Measurements from ENCODE around the gene SLC25A18. TPM values are rescaled to one million over a fixed set of nuclear protein-coding genes. Genes with fewer than 3 reads are reported as not detected.

SLC25A18 gene
- total RNA-seq, 1 donor from 2014 or later, result not detected

GRCh38 chr22:17603668-17604067, 40.4 kb downstream of the SLC25A18 start:
- intact Hi-C loops (cut with micrococcal nuclease), result no loop called here

GRCh38 chr22:17606496-17606895, 43.2 kb downstream of the SLC25A18 start:
- intact Hi-C loops (cut with micrococcal nuclease), result no loop called here

DNA sequence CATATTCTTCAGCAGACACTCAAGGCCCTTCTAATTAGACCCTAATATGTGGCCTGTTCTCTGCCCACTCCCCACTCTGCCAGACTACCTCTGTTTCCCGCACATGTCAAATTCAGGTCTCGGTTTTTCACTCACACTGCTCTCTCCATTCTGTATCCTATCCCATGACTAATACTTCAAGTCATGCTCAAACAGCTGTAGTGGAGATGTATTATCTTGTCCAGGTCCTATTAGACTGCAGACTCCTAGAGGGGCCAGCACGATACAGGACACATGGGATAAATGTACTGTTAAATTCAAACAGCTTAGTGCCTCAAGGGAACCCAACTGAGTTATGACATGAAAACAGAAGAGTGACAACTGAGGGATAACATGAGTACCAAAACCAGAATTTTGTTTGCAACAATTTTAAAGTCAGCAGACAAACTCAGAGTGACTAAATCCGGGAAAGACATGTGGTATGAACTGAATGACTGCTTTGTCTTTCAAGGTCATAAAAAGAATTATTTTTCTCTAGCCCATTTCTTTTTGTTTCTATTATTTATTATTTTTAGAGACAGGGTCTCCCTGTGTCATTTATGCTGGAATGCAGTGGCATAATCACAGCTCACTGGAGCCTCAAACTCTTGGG, 44.7 kb downstream of the SLC25A18 start:
- intact Hi-C loops (cut with micrococcal nuclease), result no loop called here

GRCh38 chr22:17612057-17612456, 48.8 kb downstream of the SLC25A18 start:
- intact Hi-C loops (cut with micrococcal nuclease), result no loop called here

- intact Hi-C loops (cut with micrococcal nuclease), result no loop called here
These were observed 50.0 kb downstream of the SLC25A18 start for GRCh38 chr22:17613280-17613679.

DNA sequence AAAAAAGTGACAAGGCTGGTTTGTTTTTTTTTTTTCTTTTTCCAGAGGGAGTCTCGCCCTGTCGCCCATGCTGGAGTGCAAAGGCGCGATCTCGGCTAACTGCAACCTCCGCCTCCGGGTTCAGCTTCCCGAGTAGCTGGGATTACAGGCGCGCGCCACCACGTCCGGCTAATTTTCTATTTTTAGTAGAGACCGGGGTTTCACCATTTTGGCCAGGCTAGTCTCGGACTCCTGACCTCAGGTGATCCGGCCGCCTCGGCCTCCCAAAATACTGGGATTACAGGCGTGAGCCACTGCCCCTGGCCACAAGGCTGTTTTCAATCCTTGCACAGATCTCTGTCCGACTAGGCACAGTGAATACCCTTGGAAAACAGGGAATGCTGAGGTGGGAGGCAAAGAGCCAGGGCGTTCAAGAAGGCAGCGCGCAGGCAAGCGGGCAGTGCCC, 64.7 kb downstream of the SLC25A18 start:
- intact Hi-C loops (cut with micrococcal nuclease), result loop anchor here (1.0 kb wide), 3 partner anchors 10 to 469 kb away; partner anchors contain the start of genes BCL2L13, HDHD5 and PEX26

GRCh38 chr22:17628406-17629172, 65.3 kb downstream of the SLC25A18 start, which contains the start of gene ATP6V1E1:
TSS of gene ATP6V1E1 (minus strand) at chr22:17628749. CDS start at chr22:17628635, 114 bp downstream.
- intact Hi-C loops (cut with micrococcal nuclease), result loop anchor here (1.0 kb wide), 3 partner anchors 10 to 469 kb away; partner anchors contain the start of genes BCL2L13, HDHD5 and PEX26

- intact Hi-C loops (cut with micrococcal nuclease), result no loop called here
These were observed 65.8 kb downstream of the SLC25A18 start for GRCh38 chr22:17629173-17629489.

- intact Hi-C loops (cut with micrococcal nuclease), result no loop called here
These were observed 66.3 kb downstream of the SLC25A18 start for GRCh38 chr22:17629641-17630040.

- intact Hi-C loops (cut with micrococcal nuclease), result no loop called here
These were observed 67.8 kb downstream of the SLC25A18 start for GRCh38 chr22:17631076-17631565.

GRCh38 chr22:17633217-17633997, 70.1 kb downstream of the SLC25A18 start:
- intact Hi-C loops (cut with micrococcal nuclease), result no loop called here

- intact Hi-C loops (cut with micrococcal nuclease), result no loop called here
These were observed 70.7 kb downstream of the SLC25A18 start for GRCh38 chr22:17633998-17634323.

GRCh38 chr22:17634696-17635095, 71.4 kb downstream of the SLC25A18 start:
- intact Hi-C loops (cut with micrococcal nuclease), result loop anchor here (5.0 kb wide), 2 partner anchors 417 to 518 kb away; partner anchors contain the start of genes ADA2 and USP18

GRCh38 chr22:17636850-17637249, 73.6 kb downstream of the SLC25A18 start:
- intact Hi-C loops (cut with micrococcal nuclease), result loop anchor here (5.0 kb wide), 2 partner anchors 420 to 515 kb away; partner anchors contain the start of genes ADA2 and USP18

GRCh38 chr22:17637490-17638181, 74.3 kb downstream of the SLC25A18 start:
- intact Hi-C loops (cut with micrococcal nuclease), result loop anchor here (1.0 to 5.0 kb wide), 11 partner anchors 9 to 551 kb away; partner anchors contain the start of genes ADA2, ATP6V1E1, HDHD5 and PEX26

DNA sequence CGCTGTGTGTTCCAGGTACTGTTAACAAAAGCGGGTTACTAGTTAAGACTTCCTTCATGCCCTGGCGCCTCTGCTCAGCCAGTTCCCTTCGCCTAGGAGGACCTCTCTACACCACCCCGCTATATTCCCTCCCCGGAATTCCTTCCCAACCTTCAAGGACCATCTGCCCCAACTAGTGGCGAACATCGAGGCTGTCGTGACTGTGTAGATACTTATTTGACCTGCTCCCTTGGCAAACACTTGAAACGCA, 74.8 kb downstream of the SLC25A18 start:
- intact Hi-C loops (cut with micrococcal nuclease), result loop anchor here (1.0 to 5.0 kb wide), 11 partner anchors 10 to 551 kb away; partner anchors contain the start of genes ADA2, ATP6V1E1, HDHD5 and PEX26

GRCh38 chr22:17638432-17639246, 75.3 kb downstream of the SLC25A18 start, which contains the start of gene BCL2L13:
TSS of gene BCL2L13 (plus strand) at chr22:17638757. CDS start at chr22:17655712, 16,955 bp downstream.
- intact Hi-C loops (cut with micrococcal nuclease), result loop anchor here (1.0 to 5.0 kb wide), 11 partner anchors 10 to 552 kb away; partner anchors contain the start of genes ADA2, ATP6V1E1, HDHD5 and PEX26

- intact Hi-C loops (cut with micrococcal nuclease), result loop anchor here (2.0 to 5.0 kb wide), 9 partner anchors 68 to 552 kb away; partner anchors contain the start of genes ADA2, PEX26 and USP18
These were observed 76.0 kb downstream of the SLC25A18 start for GRCh38 chr22:17639247-17639741.

Data from T-helper 1 cell treated with Interleukin-12 subunit alpha and Interleukin-12 subunit beta and Interleukin-4 antibody, amounts not matched to agents 30 ng/mL and 1 ng/mL, for 36 hours (primary cell).